ENCODE measurements around the gene LPCAT3.
A peak's percentile ranks its signal among the peaks of the same experiment; 100 is the strongest.

LPCAT3 gene

DNA sequence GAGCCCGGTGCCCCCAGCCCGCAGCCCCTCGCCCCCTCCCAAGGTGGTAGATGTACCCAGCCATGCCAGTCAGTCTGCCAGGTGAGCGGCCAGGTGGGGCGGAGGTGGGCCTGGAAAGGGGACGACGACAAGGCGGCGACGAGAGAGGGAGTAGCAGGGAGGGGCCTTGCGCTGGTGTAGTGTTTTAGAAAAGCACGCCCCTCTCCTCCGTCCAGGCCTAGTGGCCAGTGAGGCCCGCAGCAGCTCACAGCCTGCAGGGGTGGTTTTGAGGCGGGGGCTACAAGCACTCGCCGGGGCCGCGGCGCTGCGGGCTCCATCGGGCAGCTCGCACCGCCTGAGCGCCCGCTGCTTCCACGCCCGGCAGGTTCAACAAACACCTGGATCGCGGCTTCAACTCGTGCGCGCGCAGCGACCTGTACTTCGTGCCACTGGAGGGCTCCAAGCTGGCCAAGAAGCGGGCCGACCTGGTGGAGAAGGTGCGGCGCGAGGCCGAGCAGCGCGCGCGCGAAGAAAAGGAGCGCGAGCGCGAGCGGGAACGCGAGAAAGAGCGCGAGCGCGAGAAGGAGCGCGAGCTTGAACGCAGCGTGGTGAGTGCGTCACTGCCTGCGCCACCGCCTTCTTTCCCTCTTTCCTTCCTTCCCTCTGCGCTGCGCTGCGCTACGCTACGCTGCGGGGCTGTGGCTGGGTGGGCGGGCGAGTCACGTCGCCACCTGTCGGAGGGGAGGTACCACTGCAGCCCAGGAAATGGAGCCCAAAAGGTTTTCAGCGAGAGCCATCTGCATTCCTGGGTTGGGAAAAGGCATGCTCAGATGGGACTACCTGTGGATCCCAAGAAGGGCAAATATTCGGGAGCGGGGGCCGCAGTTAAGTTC lies 80.6 kb downstream of the LPCAT3 start:
- DNase-seq (ENCODE audit: low read depth): peak; percentile 85

DNA sequence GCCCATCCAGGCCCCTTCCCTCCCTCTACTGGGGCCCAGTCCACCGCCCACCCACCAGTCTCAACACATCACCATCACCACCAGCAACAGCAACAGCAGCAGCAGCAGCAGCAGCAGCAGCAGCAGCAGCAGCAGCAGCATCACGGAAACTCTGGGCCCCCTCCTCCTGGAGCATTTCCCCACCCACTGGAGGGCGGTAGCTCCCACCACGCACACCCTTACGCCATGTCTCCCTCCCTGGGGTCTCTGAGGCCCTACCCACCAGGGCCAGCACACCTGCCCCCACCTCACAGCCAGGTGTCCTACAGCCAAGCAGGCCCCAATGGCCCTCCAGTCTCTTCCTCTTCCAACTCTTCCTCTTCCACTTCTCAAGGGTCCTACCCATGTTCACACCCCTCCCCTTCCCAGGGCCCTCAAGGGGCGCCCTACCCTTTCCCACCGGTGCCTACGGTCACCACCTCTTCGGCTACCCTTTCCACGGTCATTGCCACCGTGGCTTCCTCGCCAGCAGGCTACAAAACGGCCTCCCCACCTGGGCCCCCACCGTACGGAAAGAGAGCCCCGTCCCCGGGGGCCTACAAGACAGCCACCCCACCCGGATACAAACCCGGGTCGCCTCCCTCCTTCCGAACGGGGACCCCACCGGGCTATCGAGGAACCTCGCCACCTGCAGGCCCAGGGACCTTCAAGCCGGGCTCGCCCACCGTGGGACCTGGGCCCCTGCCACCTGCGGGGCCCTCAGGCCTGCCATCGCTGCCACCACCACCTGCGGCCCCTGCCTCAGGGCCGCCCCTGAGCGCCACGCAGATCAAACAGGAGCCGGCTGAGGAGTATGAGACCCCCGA lies 81.4 kb downstream of the LPCAT3 start:
- DNase-seq (ENCODE audit: low read depth): no peak

DNA sequence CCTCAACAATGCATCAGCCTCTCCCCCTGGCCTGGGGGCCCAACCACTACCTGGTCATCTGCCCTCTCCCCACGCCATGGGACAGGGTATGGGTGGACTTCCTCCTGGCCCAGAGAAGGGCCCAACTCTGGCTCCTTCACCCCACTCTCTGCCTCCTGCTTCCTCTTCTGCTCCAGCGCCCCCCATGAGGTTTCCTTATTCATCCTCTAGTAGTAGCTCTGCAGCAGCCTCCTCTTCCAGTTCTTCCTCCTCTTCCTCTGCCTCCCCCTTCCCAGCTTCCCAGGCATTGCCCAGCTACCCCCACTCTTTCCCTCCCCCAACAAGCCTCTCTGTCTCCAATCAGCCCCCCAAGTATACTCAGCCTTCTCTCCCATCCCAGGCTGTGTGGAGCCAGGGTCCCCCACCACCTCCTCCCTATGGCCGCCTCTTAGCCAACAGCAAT lies 82.1 kb downstream of the LPCAT3 start:
- no peak for DNase-seq (ENCODE audit: low read depth)

DNA sequence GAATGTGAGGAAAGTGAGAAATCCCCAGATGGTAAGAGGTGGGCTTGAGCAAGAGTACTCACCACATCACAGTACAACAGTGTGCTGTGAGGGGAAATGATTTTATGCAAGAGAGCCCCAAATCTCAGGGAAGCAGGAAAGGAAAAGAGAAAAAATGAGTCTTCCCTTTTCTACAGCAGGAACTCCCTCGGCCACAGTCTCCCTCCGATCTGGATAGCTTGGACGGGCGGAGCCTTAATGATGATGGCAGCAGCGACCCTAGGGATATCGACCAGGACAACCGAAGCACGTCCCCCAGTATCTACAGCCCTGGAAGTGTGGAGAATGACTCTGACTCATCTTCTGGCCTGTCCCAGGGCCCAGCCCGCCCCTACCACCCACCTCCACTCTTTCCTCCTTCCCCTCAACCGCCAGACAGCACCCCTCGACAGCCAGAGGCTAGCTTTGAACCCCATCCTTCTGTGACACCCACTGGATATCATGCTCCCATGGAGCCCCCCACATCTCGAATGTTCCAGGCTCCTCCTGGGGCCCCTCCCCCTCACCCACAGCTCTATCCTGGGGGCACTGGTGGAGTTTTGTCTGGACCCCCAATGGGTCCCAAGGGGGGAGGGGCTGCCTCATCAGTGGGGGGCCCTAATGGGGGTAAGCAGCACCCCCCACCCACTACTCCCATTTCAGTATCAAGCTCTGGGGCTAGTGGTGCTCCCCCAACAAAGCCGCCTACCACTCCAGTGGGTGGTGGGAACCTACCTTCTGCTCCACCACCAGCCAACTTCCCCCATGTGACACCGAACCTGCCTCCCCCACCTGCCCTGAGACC lies 82.7 kb downstream of the LPCAT3 start:
- no peak for DNase-seq (ENCODE audit: low read depth)

DNA sequence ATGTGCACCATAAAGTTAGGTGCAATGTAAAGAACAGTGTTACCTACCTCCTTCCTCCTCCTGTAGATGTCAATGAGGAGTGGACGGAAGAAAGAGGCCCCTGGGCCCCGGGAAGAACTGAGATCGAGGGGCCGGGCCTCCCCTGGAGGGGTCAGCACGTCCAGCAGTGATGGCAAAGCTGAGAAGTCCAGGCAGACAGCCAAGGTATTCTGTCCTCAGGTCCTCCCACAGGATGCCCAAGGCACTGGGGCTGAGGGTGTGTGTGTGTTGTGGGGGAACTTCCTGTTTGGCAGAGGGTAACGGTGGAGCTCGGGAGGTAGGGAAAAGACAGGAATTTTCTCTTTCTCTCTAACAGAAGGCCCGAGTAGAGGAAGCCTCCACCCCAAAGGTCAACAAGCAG lies 84.2 kb downstream of the LPCAT3 start:
- no peak for DNase-seq (ENCODE audit: low read depth)

DNA sequence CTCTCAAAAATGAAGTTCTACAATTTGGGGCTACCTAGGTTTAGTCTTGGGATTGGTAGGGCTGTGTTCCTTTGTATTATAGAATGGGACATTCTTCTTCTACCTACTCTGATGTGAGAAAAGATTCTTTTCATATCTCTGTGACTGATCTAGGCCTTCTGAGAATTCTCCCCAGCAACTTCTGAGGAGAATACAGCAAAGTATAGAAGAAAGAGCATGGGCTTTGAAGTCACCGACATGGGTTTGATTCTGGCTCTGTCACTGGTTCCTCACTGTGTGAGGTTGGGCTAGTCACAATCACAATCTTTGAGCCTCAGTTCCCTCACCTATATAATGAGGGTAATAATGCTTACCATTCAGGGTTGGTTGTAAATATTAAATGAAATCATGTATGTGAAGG lies 85.5 kb downstream of the LPCAT3 start:
- no peak for DNase-seq (ENCODE audit: low read depth)

DNA sequence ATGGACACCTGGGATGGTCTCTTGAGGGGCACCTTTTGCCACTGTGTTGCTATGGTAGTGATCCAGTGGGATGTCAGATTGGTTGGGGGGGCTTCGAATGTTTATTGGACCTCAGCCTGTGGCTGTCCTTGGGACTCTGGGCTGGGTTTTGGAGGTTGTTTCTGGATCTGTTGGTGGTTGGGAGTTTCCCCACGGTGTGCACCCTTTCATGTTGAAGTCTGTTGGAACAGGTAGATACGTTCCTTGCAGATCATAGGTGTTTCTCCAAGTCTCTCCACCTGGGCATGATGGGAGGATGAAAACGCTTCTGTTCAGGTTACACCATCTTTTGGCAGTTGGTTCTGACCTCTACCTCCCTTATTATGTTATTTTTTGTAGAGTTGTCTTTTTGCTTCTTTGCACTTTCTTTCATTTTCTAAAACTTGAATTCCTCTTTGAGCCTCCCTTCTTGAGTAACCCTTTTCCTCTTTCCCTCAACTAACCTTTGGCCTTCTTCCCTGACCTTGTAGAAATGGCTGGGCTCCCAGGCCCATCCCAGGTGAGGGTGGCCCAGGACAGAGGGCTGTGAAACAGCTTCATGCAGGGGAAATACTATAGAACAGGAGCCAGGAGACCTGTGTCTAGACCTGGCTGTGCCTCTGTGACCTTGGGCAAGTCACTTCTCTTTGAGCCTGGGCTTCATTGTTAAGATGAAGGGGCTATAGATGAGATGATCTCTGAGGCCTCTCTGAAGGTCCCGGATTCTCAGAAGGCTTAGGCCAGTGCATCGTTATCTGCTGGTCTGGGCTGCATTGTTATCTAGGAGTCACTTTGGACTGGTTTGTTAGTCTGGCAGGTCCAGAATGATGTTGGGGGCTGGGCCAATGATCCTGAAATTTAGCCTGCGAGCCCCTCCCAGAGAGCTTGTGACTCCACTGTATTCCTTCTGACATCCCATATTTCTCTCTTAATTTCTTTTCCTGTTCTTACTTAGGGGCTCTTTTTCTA lies 88.5 kb downstream of the LPCAT3 start:
- DNase-seq (ENCODE audit: low read depth): no peak

DNA sequence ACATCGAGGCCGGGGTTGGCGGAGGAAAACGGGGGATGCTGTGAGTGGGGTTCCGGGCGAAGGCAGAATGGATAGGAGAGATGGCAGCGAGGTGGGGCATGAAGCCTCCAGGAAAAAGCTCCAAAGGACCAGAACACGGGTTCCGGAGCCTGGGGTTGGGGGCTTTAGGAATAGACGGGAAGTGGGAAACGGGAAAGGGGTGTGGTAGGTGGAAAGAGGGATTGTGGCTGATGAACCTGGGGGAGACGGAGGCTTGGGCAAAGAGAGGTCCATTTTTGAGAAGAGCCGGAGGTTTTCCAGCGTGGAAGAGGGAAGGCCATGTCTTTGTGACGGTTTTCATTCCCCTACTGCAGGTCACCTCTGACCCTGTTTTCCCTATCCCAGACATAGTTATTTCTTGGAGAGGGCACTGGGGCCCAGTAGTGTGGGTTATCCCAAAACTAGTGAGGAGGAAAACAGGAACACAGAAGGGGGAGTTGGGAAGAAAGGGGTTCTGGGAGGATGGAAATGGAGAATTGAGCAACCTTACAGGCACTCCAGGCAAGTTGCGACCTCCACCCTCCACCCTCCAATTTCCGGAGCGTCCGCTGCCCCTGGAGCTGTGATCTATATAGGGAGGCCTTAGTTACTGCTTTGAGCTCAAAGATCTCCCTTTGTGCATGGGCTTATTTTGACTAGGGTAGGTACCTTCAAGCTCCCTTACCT lies 89.4 kb downstream of the LPCAT3 start:
- no peak for DNase-seq (ENCODE audit: low read depth)

DNA sequence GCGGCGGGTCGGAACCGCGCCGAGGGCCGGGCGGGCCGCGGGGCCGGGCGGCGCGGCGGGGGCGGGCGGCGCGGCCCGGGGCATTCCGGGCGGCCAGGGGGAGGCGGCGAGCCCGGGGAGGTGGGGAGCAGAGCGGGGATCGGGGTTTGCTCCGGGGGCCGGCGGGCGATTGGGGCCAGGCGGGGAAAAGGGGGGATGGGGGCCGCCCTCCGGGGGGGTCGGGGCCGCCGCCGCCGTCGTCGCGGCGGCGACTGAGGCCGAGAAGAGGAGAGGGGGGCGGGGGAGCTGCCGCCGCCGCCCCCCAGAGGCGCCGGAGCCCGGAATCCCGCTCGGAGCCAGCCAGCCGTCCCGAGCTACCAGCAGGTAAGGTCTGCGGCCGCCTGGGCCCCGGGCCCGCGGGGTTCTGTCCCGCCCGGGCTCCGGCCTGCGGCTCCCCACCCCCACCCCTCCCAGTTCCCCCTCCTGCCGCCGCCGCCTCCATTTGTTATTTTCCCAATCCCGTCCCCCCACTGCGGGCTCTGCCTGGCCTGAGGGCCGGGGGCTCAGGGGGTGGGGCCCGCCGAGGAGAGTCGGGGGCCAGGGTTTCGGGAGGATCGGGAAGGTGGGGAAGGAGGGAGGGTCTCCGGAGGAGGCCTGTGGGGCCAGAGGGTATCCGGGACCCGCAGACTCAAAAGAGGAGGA lies 90.1 kb downstream of the LPCAT3 start:
- DNase-seq (ENCODE audit: low read depth): no peak

DNA sequence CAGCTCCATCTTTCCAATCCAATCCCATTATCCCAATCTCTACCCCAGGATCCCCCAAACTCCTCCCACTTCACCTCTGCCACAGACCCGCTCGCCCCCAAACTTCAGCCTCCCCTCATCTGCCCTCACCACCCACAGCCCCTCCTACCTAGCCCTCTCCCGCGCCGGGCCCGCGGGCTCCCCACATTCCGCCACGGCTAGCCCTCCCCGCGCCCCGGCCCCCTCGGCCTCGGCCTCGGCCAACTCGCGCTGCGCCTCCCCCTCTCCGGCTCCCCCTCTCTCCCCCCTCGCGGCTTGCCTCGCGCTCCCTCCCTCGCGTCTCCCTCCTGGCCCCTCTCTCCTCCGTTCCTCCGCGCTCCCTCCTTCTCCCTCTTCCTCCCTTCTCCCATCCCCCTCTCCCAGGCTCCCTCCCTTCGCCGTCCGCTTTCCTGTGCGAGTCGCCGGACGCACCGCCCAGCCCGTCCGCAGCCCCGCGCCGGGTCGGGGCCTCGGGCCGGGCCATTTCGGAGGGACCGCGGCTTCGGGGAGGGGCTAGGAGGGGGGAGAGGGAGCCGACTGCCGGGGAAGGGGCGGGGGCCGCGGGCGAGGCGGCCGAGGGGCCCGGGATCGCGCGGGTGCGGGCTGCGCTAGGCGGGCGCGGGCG lies 90.8 kb downstream of the LPCAT3 start, which contains the start of gene ATN1:
Gene ATN1 (plus strand): TSS at position 581 of the 643 bp plus-strand sequence. CDS start 6,043 bp downstream, outside the sequence.
- peak; percentile 62 for DNase-seq (ENCODE audit: low read depth)

Measured in GM04504 (cell line).